ENCODE results near the gene SND1.

SND1 gene

DNA sequence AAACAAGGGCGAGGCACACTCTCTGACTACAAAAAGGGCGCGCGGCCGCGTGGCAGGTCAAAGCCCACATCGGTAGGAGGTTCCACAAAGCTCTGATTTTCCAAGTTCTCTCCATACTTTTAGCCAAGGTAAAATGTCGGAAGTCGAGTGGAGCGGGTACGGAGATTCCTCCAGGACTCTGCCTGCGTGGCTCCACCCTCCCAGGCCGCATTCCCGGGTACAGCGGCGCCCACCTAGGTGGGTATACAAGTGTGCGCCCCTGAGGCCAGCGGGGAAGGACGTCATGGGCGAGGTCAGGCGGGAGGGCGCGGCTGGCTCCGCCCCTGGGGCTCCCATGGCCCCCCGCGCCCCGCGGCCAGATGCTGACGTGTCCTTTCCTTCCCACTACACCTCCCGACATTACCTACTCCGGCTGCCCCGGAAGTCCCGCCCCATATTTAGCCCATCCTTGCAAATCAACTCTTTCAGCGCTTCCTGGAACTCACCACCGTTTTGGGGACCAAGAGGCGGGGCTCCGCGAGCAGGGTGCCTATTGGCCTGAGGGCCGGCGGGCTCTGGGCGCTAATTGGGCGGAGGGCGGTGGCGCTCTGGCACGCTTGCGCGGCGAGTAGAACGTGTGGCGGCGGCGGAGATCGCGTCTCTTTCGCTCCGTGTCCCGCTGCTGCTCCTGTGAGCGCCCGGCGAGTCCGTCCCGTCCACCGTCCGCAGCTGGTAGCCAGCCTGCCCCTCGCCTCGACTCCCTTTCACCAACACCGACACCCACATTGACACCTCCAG, at the start of gene SND1:
Gene SND1 (plus strand): TSS at position 639 of the 777 bp plus-strand sequence. CDS start 180 bp downstream, outside the sequence.
- Mint-ChIP-seq H3K27ac (peak within 1 kb of the TSS; percentile 99), H3K4me3 (peak within 1 kb of the TSS; percentile 97), H3K27me3 (peaks cover 10% of the 10 kb centered on the region), H3K9me3 (no peaks in the 10 kb centered on the region), H3K4me1 (peaks cover 35% of the 10 kb centered on the region), H3K36me3 (peaks cover 18% of the 10 kb centered on the region)
- CTCF ChIA-PET, result no interaction called here
- DNase-seq, result peak; percentile 100

DNA sequence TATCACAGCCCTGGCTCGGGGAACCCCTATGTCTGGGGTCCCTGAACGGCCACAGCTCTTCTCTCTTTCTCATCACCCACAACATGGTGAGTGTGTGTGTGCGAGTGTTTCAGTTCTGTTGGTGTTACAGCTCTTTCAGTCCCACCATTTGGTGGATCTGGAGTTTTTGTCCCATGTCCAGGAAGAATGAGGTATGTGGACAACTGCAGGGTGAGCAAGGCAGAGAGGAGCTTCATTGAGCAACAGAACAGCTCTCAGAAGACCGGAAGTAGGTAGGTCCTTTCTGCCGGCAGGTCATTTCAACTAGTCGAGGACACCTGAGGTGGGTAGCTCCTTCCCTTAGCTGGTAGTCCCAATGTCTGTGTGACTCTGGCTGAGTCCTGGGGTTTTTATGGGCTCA, 43.5 kb upstream of the SND1 start:
- Mint-ChIP-seq H3K4me1 (no peaks in the 10 kb centered on the region), H3K27ac (no peak overlapping the region), H3K9me3 (no peaks in the 10 kb centered on the region), H3K27me3 (peaks cover 17% of the 10 kb centered on the region), H3K36me3 (no peaks in the 10 kb centered on the region), H3K4me3 (no peak overlapping the region)
- no peak for DNase-seq
- CTCF ChIA-PET, result no interaction called here

- H3K9me3 Mint-ChIP-seq, result no peaks in the 10 kb centered on the region
- no peak overlapping the region for H3K4me3 Mint-ChIP-seq
- peaks cover 26% of the 10 kb centered on the region for H3K27me3 Mint-ChIP-seq
- CTCF ChIA-PET, result no interaction called here
- no peaks in the 10 kb centered on the region for H3K36me3 Mint-ChIP-seq
- no peaks in the 10 kb centered on the region for H3K4me1 Mint-ChIP-seq
- no peak for DNase-seq
- no peak overlapping the region for H3K27ac Mint-ChIP-seq
These were observed 42.7 kb upstream of the SND1 start for GRCh38 chr7:127609297-127609696.

DNA sequence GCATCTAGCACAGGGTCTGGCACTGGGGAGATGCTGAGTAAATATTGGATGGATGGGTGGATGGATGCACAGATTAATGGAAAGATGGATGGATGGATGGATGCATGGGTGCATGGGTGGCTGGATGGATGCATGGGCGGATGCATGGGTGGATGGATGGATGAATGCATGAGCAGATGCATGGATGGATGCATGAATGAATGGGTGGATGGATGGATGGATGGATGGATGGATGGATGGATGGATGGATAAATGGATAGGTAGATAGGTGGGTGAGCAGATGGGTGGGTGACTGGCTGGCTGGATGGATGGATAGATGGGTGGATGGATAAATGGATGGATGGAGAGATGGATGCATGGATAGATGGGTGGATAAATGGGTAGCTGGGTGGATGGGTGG, 39.7 kb upstream of the SND1 start:
- Mint-ChIP-seq H3K27me3 (peaks cover 55% of the 10 kb centered on the region), H3K4me1 (no peaks in the 10 kb centered on the region), H3K27ac (no peak overlapping the region), H3K4me3 (no peak overlapping the region), H3K9me3 (no peaks in the 10 kb centered on the region), H3K36me3 (no peaks in the 10 kb centered on the region)
- CTCF ChIA-PET, result no interaction called here
- no peak for DNase-seq

DNA sequence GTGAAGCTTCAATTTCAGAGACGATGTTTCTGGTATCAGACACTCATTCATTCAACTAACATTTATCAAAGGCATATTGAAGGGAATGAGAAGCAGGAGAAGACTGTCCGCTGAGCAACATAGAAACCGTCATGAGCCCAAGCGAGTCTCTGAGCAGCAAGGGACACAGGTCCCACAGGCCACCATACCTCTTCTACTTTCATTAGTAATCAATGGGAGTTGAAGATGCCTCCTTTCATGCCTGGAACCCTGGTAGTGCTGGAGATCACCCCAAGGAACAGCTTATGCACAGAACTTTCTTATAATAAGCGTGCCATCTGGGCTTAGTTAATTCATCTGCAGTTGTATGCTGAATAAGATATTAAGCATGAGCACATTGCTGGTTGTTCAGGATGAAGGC, 35.3 kb upstream of the SND1 start:
- H3K36me3 Mint-ChIP-seq, result no peaks in the 10 kb centered on the region
- H3K4me1 Mint-ChIP-seq, result no peaks in the 10 kb centered on the region
- no peaks in the 10 kb centered on the region for H3K9me3 Mint-ChIP-seq
- no peak overlapping the region for H3K27ac Mint-ChIP-seq
- CTCF ChIA-PET, result interaction anchor here (1.7 kb wide), 1 partner anchor 12 kb away, joined by 4 read pairs; no protein-coding TSS in a partner anchor
- peaks cover 94% of the 10 kb centered on the region for H3K27me3 Mint-ChIP-seq
- DNase-seq, result no peak
- H3K4me3 Mint-ChIP-seq, result no peak overlapping the region

GRCh38 chr7:127618042-127618441, 34.0 kb upstream of the SND1 start, which contains the start of gene PAX4:
TSS of gene PAX4 (minus strand) at chr7:127618142. CDS start at chr7:127615928, 2,214 bp downstream.
- no peak within 1 kb of the TSS for H3K27ac Mint-ChIP-seq
- H3K9me3 Mint-ChIP-seq, result no peaks in the 10 kb centered on the region
- H3K36me3 Mint-ChIP-seq, result no peaks in the 10 kb centered on the region
- H3K4me1 Mint-ChIP-seq, result no peaks in the 10 kb centered on the region
- no peak for DNase-seq
- H3K27me3 Mint-ChIP-seq, result peaks cover 85% of the 10 kb centered on the region
- CTCF ChIA-PET, result no interaction called here
- H3K4me3 Mint-ChIP-seq, result no peak within 1 kb of the TSS

DNA sequence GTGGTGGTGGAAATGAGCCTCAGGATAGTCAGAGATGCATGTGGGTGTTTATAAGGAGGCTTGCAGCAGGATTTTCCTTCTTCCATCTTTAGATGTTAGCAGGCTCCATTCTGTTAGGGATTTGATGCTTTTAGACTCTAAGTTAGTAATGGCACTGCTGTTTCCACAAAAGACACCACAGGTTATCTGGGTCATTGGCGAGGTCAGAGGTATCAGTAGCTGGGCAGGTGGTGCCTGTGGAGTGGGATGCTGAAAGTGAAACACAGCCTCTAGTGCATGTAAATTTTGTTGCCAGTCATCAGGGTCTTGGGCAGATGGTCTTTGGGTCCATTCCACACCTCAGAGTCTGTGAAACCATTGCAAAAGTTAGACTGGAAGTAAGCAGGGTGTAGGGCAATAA, 33.2 kb upstream of the SND1 start:
- Mint-ChIP-seq H3K36me3 (no peaks in the 10 kb centered on the region), H3K27ac (no peak overlapping the region), H3K9me3 (no peaks in the 10 kb centered on the region), H3K4me1 (no peaks in the 10 kb centered on the region), H3K4me3 (no peak overlapping the region), H3K27me3 (peaks cover 79% of the 10 kb centered on the region)
- DNase-seq, result no peak
- CTCF ChIA-PET, result no interaction called here

- CTCF ChIA-PET, result no interaction called here
- no peak for DNase-seq
- Mint-ChIP-seq H3K4me3 (no peak overlapping the region), H3K27me3 (peaks cover 78% of the 10 kb centered on the region), H3K27ac (no peak overlapping the region), H3K4me1 (no peaks in the 10 kb centered on the region), H3K36me3 (no peaks in the 10 kb centered on the region), H3K9me3 (no peaks in the 10 kb centered on the region)
These were observed 32.2 kb upstream of the SND1 start for GRCh38 chr7:127619681-127620405.

- no peak overlapping the region for H3K27ac Mint-ChIP-seq
- H3K36me3 Mint-ChIP-seq, result no peaks in the 10 kb centered on the region
- CTCF ChIA-PET, result no interaction called here
- no peak overlapping the region for H3K4me3 Mint-ChIP-seq
- DNase-seq, result no peak
- H3K27me3 Mint-ChIP-seq, result peaks cover 70% of the 10 kb centered on the region
- no peaks in the 10 kb centered on the region for H3K9me3 Mint-ChIP-seq
- no peaks in the 10 kb centered on the region for H3K4me1 Mint-ChIP-seq
These were observed 31.4 kb upstream of the SND1 start for GRCh38 chr7:127620406-127621233.

GRCh38 chr7:127625331-127625730, 26.7 kb upstream of the SND1 start:
- CTCF ChIA-PET, result no interaction called here

GRCh38 chr7:127628445-127628844, 23.5 kb upstream of the SND1 start:
- CTCF ChIA-PET, result interaction anchor here (1.0 to 1.4 kb wide), 3 partner anchors 13 to 581 kb away, joined by 3 to 5 read pairs (median 4); no protein-coding TSS in a partner anchor
- Mint-ChIP-seq H3K27ac (no peak overlapping the region), H3K4me1 (no peaks in the 10 kb centered on the region), H3K36me3 (no peaks in the 10 kb centered on the region), H3K4me3 (no peak overlapping the region), H3K27me3 (peaks cover 46% of the 10 kb centered on the region), H3K9me3 (no peaks in the 10 kb centered on the region)
- no peak for DNase-seq

More at GRCh38 chr7:127625331-127625730, 26.7 kb upstream of the SND1 start:
- peaks cover 44% of the 10 kb centered on the region for H3K27me3 Mint-ChIP-seq
- H3K4me3 Mint-ChIP-seq, result no peak overlapping the region
- H3K9me3 Mint-ChIP-seq, result no peaks in the 10 kb centered on the region
- DNase-seq, result no peak
- H3K27ac Mint-ChIP-seq, result no peak overlapping the region
- no peaks in the 10 kb centered on the region for H3K36me3 Mint-ChIP-seq
- no peaks in the 10 kb centered on the region for H3K4me1 Mint-ChIP-seq

DNA sequence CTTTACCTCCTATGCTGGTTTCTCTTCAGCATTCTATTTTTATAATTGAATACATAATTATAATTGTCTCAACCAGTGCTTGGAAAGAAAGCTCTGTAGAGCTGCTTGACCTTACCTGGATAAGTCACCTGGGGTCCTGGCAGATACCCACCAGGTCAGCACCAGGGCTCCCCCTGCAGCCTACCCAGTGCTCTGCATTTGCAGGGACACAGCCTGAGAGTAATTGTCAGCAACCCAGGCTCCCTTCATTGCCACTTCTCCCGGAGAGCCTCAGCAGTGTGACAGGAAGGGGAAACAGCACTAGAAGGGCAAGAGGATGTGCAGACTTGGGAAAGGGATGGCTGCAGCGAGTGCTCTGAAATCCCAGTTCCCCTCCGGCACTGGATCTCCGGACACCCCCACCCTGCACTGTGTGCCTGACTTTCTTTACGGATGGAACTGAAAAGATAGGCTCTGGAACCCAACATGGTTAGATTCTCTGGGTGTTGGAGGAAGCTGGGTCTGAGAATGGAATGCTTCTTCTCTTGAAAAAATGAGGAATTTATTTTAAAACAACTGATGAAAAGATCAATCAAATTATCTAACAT, 22.6 kb upstream of the SND1 start:
- no peaks in the 10 kb centered on the region for H3K36me3 Mint-ChIP-seq
- CTCF ChIA-PET, result interaction anchor here (0.6 to 1.4 kb wide), 4 partner anchors 14 to 580 kb away, joined by 3 to 5 read pairs (median 4); no protein-coding TSS in a partner anchor

GRCh38 chr7:127632276-127632910, 19.6 kb upstream of the SND1 start:
- Mint-ChIP-seq H3K4me3 (no peak overlapping the region), H3K4me1 (no peaks in the 10 kb centered on the region), H3K27ac (no peak overlapping the region), H3K9me3 (no peaks in the 10 kb centered on the region), H3K36me3 (no peaks in the 10 kb centered on the region), H3K27me3 (peaks cover 44% of the 10 kb centered on the region)
- CTCF ChIA-PET, result interaction anchor here (0.6 kb wide), 1 partner anchor 164 kb away, joined by 3 read pairs; no protein-coding TSS in a partner anchor
- DNase-seq, result no peak

More for the DNA sequence above, 22.6 kb upstream of the SND1 start:
- H3K4me1 Mint-ChIP-seq, result no peaks in the 10 kb centered on the region
- H3K27me3 Mint-ChIP-seq, result peaks cover 42% of the 10 kb centered on the region
- no peak overlapping the region for H3K27ac Mint-ChIP-seq
- H3K9me3 Mint-ChIP-seq, result no peaks in the 10 kb centered on the region
- peak; percentile 49 for DNase-seq
- no peak overlapping the region for H3K4me3 Mint-ChIP-seq

Data from activated naive CD4-positive, alpha-beta T cell treated with anti-CD3 and anti-CD28 coated beads, Interleukin-2, amount 10 ng/mL, durations not matched to agents 7 days and 5 days (primary cell).